Measurements from ENCODE around the gene UFSP1.

UFSP1 gene

GRCh38 chr7:100864263-100864845 is 25.2 kb downstream of the UFSP1 start:
- H3K4me3 ChIP-seq (replicated peaks; ENCODE audit: low read depth, low read length), result no peak overlapping the region
- TF ChIP-seq CTCF (IDR thresholded peaks at IDR 0.05; ENCODE audit: low read length, missing control alignments), result no peak
- DNase-seq (ENCODE audit: low read depth), result no peak

DNA sequence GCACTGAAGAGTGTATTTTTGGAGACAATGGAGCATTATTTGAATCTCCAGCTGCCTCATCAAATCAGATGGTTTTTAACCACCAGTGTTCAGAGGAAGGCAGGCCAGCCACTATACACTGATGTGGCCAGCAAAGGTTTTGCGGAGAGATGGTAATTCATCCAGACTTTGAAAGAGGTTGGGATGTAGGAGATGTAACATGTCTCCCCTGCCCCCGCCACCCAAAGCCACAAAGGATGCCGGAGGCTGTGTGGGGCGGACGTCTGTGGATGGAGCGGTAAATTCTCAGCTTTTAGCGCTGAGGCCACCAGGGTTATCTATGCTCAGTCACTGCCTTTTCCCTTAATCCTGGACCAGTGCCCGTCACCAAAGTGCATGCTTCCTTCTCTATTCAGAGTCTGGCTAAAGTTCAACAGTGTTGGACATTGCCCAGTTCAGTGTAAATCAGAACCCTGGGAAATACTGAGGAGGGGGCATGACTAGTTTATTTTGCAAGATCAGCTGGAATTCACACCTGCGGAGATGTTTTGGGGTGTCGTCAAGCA is 26.0 kb downstream of the UFSP1 start:
- H3K4me3 ChIP-seq (replicated peaks; ENCODE audit: low read depth, low read length), result no peak overlapping the region

DNA sequence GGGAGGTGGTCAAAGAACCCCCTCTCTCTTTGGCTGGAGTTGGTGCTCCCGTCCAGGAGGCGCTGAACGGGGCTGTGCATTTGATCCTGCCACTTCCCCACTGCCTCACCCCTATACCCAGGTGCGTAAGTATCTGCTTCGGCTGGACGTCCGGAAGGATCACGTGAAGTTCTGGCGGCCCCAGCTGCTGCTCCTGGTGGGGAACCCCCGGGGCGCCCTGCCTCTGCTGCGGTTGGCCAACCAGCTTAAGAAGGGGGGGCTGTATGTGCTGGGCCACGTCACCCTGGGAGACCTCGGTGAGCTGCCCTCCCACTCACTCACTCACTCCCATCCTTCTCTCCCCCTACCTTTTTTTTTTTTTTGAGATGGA is 27.9 kb downstream of the UFSP1 start:
- no peak for TF ChIP-seq CTCF (IDR thresholded peaks at IDR 0.05; ENCODE audit: low read length, missing control alignments)
- DNase-seq (ENCODE audit: low read depth), result no peak
- no peak overlapping the region for H3K4me3 ChIP-seq (replicated peaks; ENCODE audit: low read depth, low read length)

More for the DNA sequence above, 26.0 kb downstream of the UFSP1 start:
- TF ChIP-seq CTCF (IDR thresholded peaks at IDR 0.05; ENCODE audit: low read length, missing control alignments), result no peak
- DNase-seq (ENCODE audit: low read depth), result no peak

GRCh38 chr7:100860702-100861615 is 28.6 kb downstream of the UFSP1 start:
- no peak for DNase-seq (ENCODE audit: low read depth)
- no peak overlapping the region for H3K4me3 ChIP-seq (replicated peaks; ENCODE audit: low read depth, low read length)
- TF ChIP-seq CTCF (IDR thresholded peaks at IDR 0.05; ENCODE audit: low read length, missing control alignments), result no peak

DNA sequence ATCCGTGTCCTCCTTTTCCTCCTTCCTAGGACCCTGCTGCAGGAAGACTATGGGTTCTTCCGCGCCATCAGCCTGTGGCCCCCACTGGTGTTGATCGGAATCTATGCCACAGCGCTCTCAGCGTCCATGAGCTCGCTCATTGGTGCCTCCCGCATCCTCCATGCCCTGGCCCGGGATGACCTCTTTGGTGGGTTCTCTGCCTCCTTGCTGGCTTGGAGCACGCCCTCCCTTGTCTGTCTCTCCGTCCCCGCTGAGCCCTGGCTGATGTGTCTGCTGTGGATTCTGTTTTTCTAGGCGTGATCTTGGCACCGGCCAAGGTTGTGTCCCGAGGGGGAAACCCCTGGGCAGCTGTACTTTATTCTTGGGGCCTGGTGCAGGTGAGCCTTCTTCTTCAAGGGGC is 29.7 kb downstream of the UFSP1 start:
- H3K4me3 ChIP-seq (replicated peaks; ENCODE audit: low read depth, low read length), result no peak overlapping the region
- TF ChIP-seq CTCF (IDR thresholded peaks at IDR 0.05; ENCODE audit: low read length, missing control alignments), result no peak
- DNase-seq (ENCODE audit: low read depth), result no peak

- H3K4me3 ChIP-seq (replicated peaks; ENCODE audit: low read depth, low read length), result no peak overlapping the region
- no peak for DNase-seq (ENCODE audit: low read depth)
- TF ChIP-seq CTCF (IDR thresholded peaks at IDR 0.05; ENCODE audit: low read length, missing control alignments), result no peak
These were observed 32.6 kb downstream of the UFSP1 start for GRCh38 chr7:100856871-100857282.

All from fibroblast of pulmonary artery (primary cell).